Right ventricle myocardium superior (tissue), 1 donor: ENCODE measurements around the gene DNAJB8. TPM values are rescaled to one million over a fixed set of nuclear protein-coding genes. Genes with fewer than 3 reads are reported as not detected.

ENCODE experiments used
- ATAC-seq: fragments of 200-7000 bp; cut with Tn5 transposase; one replicate; pipeline ENCODE4 v1.9.1; 2020; ENCODE audit warnings: mild to moderate bottlenecking; ENCODE audit not compliant: poor library complexity
- DNase-seq: peaks from one replicate; pipeline ENCODE4 v3.0.0-alpha.2; 2020
- intact Hi-C: fragments of 100-400 bp; cut with DNase I; formaldehyde crosslinking; loops from one replicate; pipeline ENCODE4 v1.11.2; 2022
- total RNA-seq: library from RNA; stranded (reverse); fragmentation: NEBNext Ultra II Directional; extraction: Animal tissue kit (Norgen Biotek cat#: 25700); gene quantifications from one replicate; pipeline ENCODE4 v1.2.1, GENCODE V29; 2021
- donor health status: DM: no; HTN: yes; CAD: no; lungs with severe emphysema.

DNAJB8 gene
- total RNA-seq, 1 donor from 2014 or later: not detected

GRCh38 chr3:128424508-128425069 is 42.1 kb downstream of the DNAJB8 start:
- intact Hi-C loops: loop anchor here (5.0 kb wide), 2 partner anchors 73 to 183 kb away; no protein-coding TSS in a partner anchor
- ATAC-seq (no peak), DNase-seq (no peak)

GRCh38 chr3:128423525-128424147 is 43.1 kb downstream of the DNAJB8 start:
- ATAC-seq: no peak
- no peak for DNase-seq
- intact Hi-C loops: no loop called here

- ATAC-seq (no peak), DNase-seq (no peak)
- intact Hi-C loops: no loop called here
Measured at GRCh38 chr3:128422762-128423524, 43.7 kb downstream of the DNAJB8 start.

DNA sequence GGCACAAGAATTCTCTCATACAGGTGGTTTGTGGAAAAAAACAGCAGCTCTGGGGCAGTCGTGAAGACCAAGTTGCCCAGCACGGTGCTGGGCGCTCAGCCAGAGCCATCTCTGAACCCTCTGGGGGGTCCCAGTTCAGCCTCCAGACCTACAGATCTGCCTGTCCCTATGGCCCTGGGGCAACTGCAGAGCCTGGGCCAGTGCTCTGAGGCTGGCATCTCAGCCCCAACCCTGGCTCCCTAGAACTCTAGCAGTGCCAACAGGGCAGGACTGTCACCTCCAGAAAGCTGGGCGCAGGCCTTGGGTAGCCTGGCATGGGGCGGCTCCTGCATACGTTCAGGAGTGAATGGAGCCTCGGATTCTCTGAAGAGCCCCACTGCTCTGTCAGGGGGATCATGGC is 44.7 kb downstream of the DNAJB8 start:
- intact Hi-C loops: no loop called here
- DNase-seq: no peak
- no peak for ATAC-seq

GRCh38 chr3:128421439-128421836 is 45.3 kb downstream of the DNAJB8 start:
- DNase-seq: no peak
- intact Hi-C loops: no loop called here
- ATAC-seq: no peak

GRCh38 chr3:128420720-128421438 is 45.8 kb downstream of the DNAJB8 start:
- ATAC-seq: no peak
- intact Hi-C loops: no loop called here
- DNase-seq: no peak

DNA sequence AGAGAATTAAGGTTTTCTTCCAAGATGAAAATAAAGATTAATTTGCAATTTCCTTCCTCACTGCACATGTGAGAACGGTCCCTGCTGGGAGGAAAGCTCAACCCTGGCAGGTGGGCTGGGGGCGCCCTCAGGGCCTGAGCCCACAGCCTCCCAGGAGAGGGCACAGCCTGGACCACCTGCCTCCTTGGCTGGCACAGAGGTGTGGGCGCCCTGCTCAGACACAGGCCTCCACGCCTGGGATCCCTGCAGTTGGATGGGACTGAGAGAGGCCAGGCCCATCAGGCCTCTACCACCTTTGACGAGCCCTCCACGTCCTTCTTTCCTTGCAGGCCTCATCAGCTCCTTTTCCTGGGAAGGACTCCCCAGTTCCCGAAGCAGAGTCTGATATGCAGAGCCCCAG is 46.4 kb downstream of the DNAJB8 start:
- DNase-seq (no peak), ATAC-seq (no peak)
- intact Hi-C loops: no loop called here

- DNase-seq (no peak), ATAC-seq (no peak)
- intact Hi-C loops: no loop called here
Measured at GRCh38 chr3:128419311-128419710, 47.4 kb downstream of the DNAJB8 start.

DNA sequence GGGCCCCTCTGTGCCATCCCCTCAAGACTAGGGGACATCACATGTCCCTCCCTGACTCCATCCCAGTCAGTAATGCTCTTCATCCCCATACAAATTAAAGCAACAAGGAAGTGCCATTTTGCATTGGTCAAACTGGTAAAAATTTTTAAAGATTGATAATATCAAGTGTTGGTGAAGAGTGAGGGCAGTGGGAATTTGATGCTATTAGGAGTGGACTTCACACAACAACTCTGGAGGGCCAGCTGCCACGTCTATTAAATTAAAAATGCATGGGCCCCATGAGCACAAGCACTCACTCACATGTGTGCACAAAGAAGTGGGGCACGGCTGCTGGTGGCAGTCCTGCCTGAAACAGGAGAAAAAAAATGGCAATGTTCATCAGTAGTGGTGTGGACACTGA is 47.8 kb downstream of the DNAJB8 start:
- ATAC-seq (no peak), DNase-seq (no peak)
- intact Hi-C loops: no loop called here

DNA sequence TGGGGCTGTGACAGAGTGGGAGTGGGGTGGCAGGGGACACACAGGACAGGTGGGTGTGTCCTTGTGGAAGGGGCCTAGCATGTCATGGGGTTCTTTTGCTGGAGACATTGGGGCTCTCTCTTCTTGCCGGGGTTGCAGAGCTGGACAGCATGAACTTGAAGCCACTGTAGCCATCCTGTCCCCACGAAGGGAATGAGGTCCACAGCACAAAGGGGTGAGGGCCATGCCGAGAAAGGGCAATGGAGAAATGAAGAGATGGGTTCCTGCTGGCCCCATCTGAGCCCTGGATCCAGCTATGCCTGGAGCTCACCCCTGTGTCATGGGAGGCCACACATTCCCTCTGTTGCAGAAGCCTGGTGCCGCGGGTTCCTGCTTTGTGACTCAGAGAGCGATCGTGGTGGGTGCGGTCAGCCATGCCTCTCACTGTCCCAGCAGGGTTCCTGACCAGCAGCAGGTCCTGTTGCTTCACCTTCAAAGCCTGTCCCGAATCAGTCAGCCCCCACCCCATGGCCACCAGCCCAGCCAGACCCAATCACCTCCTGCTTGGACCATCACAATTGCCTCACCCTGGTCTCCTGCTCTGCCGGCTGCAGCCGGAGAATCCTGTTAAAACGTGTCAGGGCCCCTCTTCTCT is 50.0 kb downstream of the DNAJB8 start:
- ATAC-seq (no peak), DNase-seq (no peak)
- intact Hi-C loops: no loop called here

DNA sequence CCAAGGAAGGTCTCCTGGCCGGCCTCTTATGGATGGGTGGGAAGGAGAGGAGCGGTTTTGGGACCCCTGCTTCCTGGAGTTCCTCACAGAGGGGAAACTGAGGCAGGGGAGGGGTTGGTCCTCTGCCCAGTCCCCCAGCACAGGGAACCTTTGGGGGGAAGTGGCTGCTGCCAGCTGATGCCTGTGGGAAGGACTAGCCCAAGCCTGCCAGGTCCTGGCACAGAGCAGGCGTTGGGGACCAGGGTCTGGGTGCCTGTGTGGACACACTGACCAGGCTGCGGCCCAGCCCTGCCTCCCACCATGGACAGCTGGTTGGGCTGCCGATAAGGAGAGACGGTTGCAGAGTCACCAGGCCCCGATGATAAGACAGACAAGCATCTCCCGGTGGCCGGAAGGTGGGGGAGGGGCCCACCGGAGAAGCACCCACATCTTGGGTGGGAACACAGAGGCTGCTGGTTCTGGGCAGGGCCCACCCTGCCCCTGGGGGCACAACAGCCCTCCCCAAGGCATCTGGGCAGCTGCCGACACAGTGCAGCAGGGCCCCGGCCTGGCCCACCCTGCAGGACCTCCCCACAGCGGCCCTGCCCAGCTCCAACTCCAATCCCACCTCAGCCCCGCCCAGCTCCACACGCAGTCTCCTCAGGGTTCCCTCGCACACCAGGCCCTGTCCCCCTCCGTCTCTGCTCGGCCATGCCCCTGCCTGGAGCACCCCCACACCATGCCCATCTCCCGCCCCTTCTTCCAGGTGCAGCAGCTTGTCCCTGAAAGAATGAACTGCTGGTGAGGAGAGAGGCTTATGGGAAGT is 50.7 kb downstream of the DNAJB8 start:
- intact Hi-C loops: no loop called here

GRCh38 chr3:128415200-128415772 is 51.4 kb downstream of the DNAJB8 start:
- ATAC-seq (peak; percentile 8), DNase-seq (no peak)
- intact Hi-C loops: no loop called here

More for the DNA sequence above, 50.7 kb downstream of the DNAJB8 start:
- DNase-seq (no peak), ATAC-seq (no peak)

DNA sequence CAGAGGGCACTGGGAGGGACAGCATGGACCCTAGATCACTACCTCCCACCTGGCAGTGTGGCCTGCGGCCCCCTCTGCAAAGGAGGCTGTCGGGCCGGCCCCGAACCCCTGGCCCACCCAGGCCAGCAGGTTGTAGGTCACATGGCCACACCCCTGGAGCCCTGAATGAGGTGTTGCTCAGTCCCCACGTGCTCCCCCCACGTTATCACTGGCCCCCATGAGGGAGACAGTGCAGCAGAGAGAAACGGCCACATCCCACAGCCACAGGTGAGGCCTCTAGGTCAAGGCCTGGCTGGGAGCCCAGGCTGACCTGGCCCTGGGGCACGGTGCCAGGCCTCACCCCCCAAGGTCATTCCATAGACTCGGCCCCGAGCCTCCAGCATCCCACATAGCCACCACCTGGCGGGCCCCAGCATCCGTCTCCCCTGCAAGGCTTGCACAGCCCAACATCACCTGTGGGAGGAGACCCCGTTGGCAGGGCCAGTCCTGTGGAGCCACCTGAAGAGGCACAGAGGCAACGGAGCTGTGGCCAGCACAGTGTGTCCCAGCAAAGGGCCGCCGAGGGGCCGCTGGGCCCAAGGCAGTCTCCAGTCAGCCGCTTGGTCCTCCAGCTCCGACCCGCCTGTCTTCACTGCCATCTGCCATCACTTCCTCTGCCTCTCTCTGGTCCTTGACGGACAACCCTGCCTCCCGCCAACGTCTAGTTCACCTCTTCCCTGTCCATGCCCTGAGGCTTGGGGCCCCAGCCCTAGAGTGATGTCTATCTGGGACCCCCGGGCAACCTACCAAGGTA is 53.1 kb downstream of the DNAJB8 start:
- ATAC-seq (no peak), DNase-seq (no peak)
- intact Hi-C loops: no loop called here

DNA sequence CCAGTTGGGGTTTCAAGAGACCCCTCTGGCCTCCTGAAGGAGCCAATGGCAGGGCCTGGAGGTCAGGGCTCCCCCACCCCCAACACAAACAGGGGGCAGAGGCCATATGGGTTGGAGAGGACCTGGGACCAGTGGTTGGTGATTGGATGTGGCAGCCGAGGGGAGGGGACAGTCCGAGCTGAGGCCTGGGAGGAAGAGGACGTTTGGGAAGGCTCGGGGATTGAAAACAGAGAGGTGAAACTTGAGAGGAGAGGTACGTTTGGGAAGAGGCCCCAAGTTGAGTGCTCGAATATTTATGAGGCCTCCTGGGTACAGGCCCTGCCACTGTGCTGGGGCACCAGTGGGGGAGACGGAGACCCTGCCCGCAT is 53.7 kb downstream of the DNAJB8 start:
- ATAC-seq: no peak
- intact Hi-C loops: no loop called here
- DNase-seq: no peak
